Measurements from ENCODE around the gene POLA1. TPM values are rescaled to one million over a fixed set of nuclear protein-coding genes. Genes with fewer than 3 reads are reported as not detected.

Gene POLA1
- polyA plus RNA-seq, 1 experiment = 2.5 TPM

DNA sequence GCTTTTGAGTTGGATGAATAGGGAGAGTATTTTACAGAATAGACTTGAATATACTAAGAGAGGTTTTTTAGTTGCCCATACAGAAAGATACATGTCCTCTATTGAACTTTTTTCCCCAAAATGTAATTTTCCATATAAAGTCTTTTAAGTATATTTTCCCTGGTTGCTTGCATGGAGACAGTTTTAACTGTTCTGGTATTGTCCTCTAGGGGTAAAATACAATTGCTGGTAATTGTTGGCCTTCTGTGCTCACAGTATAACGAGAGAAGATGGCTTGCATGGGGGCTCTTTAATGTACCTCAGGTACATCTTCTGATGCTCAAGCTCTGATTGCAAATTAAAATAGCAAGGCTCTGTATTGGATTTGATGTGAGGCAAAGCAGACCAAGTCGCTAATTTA is 186.0 kb downstream of the POLA1 start:
- H3K36me3 ChIP-seq (ENCODE audit: control insufficient read depth, insufficient read depth, low read length) = no peaks in the 10 kb centered on the region
- TF ChIP-seq CTCF (IDR thresholded peaks at IDR 0.05; ENCODE audit: insufficient read depth, low read depth, low read length) = no peak
- H3K4me3 ChIP-seq (ENCODE audit: low read depth, low read length) = no peak overlapping the region
- ChIA-PET CTCF (interaction anchor here (0.7 kb wide), 1 partner anchor 202 kb away, joined by 3 read pairs; no protein-coding TSS in a partner anchor), POLR2A (no interaction called here)
- DNase-seq (ENCODE audit: low read depth) = no peak
- no peaks in the 10 kb centered on the region for H3K27me3 ChIP-seq (ENCODE audit: control insufficient read depth, insufficient read depth, low read length)

GRCh38 chrX:24886916-24887315 is 193.2 kb downstream of the POLA1 start:
- Histone ChIP-seq H3K4me3 (ENCODE audit: low read depth, low read length) (no peak overlapping the region), H3K27me3 (ENCODE audit: control insufficient read depth, insufficient read depth, low read length) (no peaks in the 10 kb centered on the region), H3K36me3 (ENCODE audit: control insufficient read depth, insufficient read depth, low read length) (no peaks in the 10 kb centered on the region)
- CTCF ChIA-PET = no interaction called here
- no peak for DNase-seq (ENCODE audit: low read depth)
- POLR2A ChIA-PET = no interaction called here
- no peak for TF ChIP-seq CTCF (IDR thresholded peaks at IDR 0.05; ENCODE audit: insufficient read depth, low read depth, low read length)

- TF ChIP-seq CTCF (IDR thresholded peaks at IDR 0.05; ENCODE audit: insufficient read depth, low read depth, low read length) = no peak
- no peaks in the 10 kb centered on the region for H3K36me3 ChIP-seq (ENCODE audit: control insufficient read depth, insufficient read depth, low read length)
- CTCF ChIA-PET = no interaction called here
- H3K27me3 ChIP-seq (ENCODE audit: control insufficient read depth, insufficient read depth, low read length) = no peaks in the 10 kb centered on the region
- POLR2A ChIA-PET = no interaction called here
- no peak for DNase-seq (ENCODE audit: low read depth)
- H3K4me3 ChIP-seq (ENCODE audit: low read depth, low read length) = no peak overlapping the region
Measured at GRCh38 chrX:24890677-24891076, 197.0 kb downstream of the POLA1 start.

GRCh38 chrX:24899391-24899790 is 205.7 kb downstream of the POLA1 start:
- Histone ChIP-seq H3K27me3 (ENCODE audit: control insufficient read depth, insufficient read depth, low read length) (no peaks in the 10 kb centered on the region), H3K4me3 (ENCODE audit: low read depth, low read length) (no peak overlapping the region), H3K36me3 (ENCODE audit: control insufficient read depth, insufficient read depth, low read length) (no peaks in the 10 kb centered on the region)
- POLR2A ChIA-PET = no interaction called here
- no peak for TF ChIP-seq CTCF (IDR thresholded peaks at IDR 0.05; ENCODE audit: insufficient read depth, low read depth, low read length)
- CTCF ChIA-PET = no interaction called here
- DNase-seq (ENCODE audit: low read depth) = no peak

DNA sequence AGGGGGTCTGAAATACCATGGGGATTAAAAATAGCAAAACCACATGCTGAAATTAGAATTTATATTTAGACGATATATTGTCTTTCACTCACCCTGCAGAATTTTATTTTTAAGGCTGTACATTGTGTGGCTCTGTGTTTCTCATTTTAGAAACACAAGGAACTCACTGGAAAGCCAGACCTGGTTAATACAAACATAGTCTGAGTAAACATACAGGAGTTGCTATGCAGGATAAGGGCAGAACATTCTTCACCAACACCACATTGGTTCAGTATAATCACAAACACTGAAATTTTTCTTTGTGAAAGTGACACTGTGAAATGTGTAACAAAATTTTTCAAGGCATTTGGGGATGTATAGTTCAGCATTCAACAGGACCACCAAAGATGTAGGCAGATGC is 206.5 kb downstream of the POLA1 start:
- TF ChIP-seq CTCF (IDR thresholded peaks at IDR 0.05; ENCODE audit: insufficient read depth, low read depth, low read length) = no peak
- CTCF ChIA-PET = no interaction called here

More for the DNA sequence above, 206.5 kb downstream of the POLA1 start:
- Histone ChIP-seq H3K27me3 (ENCODE audit: control insufficient read depth, insufficient read depth, low read length) (no peaks in the 10 kb centered on the region), H3K4me3 (ENCODE audit: low read depth, low read length) (no peak overlapping the region), H3K36me3 (ENCODE audit: control insufficient read depth, insufficient read depth, low read length) (no peaks in the 10 kb centered on the region)
- POLR2A ChIA-PET = no interaction called here
- DNase-seq (ENCODE audit: low read depth) = no peak
